ENCODE data around the gene SH2D3C. TPM values are rescaled to one million over a fixed set of nuclear protein-coding genes. Genes with fewer than 3 reads are reported as not detected.

SH2D3C gene
- total and polyA plus RNA-seq, 9 of the 15 experiments (the other 6 are each of a cell fraction or from before 2014, with no cell fraction given), result 0.03 to 1.2 (median 0.22) TPM; not detected in 1

DNA sequence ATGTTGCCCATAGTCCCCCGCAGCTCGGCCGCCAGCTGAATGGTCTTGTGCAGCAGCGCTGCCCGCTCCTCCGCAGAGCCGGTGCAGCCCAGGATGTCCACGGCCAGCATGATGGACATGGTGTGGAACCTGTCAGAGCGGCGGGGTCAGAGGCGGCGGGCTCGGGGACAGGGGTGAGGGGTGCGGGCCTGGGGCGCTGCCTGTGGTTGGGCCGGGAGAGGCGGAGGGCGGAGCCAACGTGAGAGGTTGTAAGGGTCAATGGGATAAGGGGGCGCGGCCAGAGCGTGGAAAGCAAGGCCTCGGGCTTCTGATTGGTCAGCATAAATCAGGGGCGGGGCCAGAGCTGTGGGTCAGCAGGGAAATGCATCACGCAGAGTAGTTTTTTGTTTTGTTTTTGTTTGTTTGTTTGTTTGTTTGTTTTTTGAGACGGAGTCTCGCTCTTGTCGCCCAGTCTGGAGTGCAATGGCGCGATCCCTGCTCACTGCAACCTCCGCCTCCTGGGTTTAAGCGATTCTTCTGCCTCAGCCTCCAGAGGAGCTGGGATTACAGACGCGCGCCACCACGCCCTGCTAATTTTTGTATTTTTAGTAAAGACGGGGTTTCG lies 36.5 kb downstream of the SH2D3C start:
- peak overlapping the region; percentile 30 for H2AFZ ChIP-seq (ENCODE audit: low read depth, low read length)
- H3K4me3 ChIP-seq, result peak overlapping the region; percentile 37
- H3K79me2 ChIP-seq (ENCODE audit: control insufficient read depth, insufficient read depth, low read length), result no peaks in the 10 kb centered on the region
- FAIRE-seq, result peak; percentile 82
- peak overlapping the region; percentile 74 for H3K4me2 ChIP-seq (ENCODE audit: insufficient read depth, low read length)
- no TSS peak for BruUV-seq (replicated peaks)
- in situ Hi-C loops (cut with MboI) (no loop called here), intact Hi-C loops (cut with micrococcal nuclease) (no loop called here)
- peaks cover under 1 to 2% of the 10 kb centered on the region in 2 experiments; a peak in 3 of 5 replicates for H3K27me3 ChIP-seq (ENCODE audit: control insufficient read depth in 2 of 2, insufficient read depth in 2 of 2, low read length in 2 of 2)
- WGBS (ENCODE audit: insufficient coverage, low coverage, missing lambda C conversion rate), result 20% methylated on average over 27 of the region's 38 CpGs
- no peaks in the 10 kb centered on the region; the same call in 1 of the 2 replicates for H4K20me1 ChIP-seq (replicated peaks; ENCODE audit: control insufficient read depth, insufficient read depth, low read length)
- ChIA-PET POLR2A (interaction anchor here (0.5 to 1.5 kb wide), 7 partner anchors 9 to 212 kb away, joined by 3 to 5 read pairs (median 3); no protein-coding TSS in a partner anchor), CTCF (ENCODE audit: low intra/inter-chr PET ratio) (interaction anchor here (0.5 kb wide), 1 partner anchor 386 kb away, joined by 3 read pairs; no protein-coding TSS in a partner anchor)
- H3K27ac ChIP-seq (ENCODE audit: extremely low read depth, low read depth, low read length), result no peak overlapping the region
- no peaks in the 10 kb centered on the region for H3K9me3 ChIP-seq (replicated peaks; ENCODE audit: control insufficient read depth, insufficient read depth, low read depth, low read length)
- no peaks in the 10 kb centered on the region for H3K9me1 ChIP-seq (ENCODE audit: control insufficient read depth, insufficient read depth, low read length)
- peak; percentile 93 for ATAC-seq
- peak overlapping the region in 1 of 2 experiments; percentile 70; a peak in 1 of 4 replicates for H3K9ac ChIP-seq (ENCODE audit: insufficient read depth in 1 of 2, low read depth in 2 of 2, low read length in 2 of 2)
- H3K36me3 ChIP-seq (ENCODE audit: control insufficient read depth, insufficient read depth, low read length), result no peaks in the 10 kb centered on the region
- H3K4me1 ChIP-seq (replicated peaks in 1 of 2; ENCODE audit: control insufficient read depth in 2 of 2, insufficient read depth in 2 of 2, low read length in 2 of 2), result peaks cover 15 to 49% of the 10 kb centered on the region in 2 experiments
- DNase-seq (ENCODE audit: extremely low read depth in 1 of 4, low spot score in 3 of 4), result peak; percentile 91 to 94 (median 92)
- TF ChIP-seq STAT5A (IDR thresholded peaks at IDR 0.05; ENCODE audit: borderline replicate concordance, low read length) (no peak), TEAD1 (CRISPR knock-in tag; IDR thresholded peaks at IDR 0.05) (no peak), NR3C1 (CRISPR knock-in tag; IDR thresholded peaks at IDR 0.05) (no peak), DPF2 (IDR thresholded peaks at IDR 0.05) (no peak), KAT7 (CRISPR knock-in tag; IDR thresholded peaks at IDR 0.05; ENCODE audit: borderline replicate concordance) (no peak), TAL1 (IDR thresholded peaks at IDR 0.05) (no peak), PHF20 (IDR thresholded peaks at IDR 0.05; ENCODE audit: partially characterized antibody) (no peak), POLR2H (tag; IDR thresholded peaks at IDR 0.05; ENCODE audit: low read depth) (no peak), ZNF583 (CRISPR knock-in tag; IDR thresholded peaks at IDR 0.05) (no peak), SP1 (CRISPR knock-in tag; IDR thresholded peaks at IDR 0.05) (peak; percentile 24; the same call in 1 of the 2 replicates)
- TF ChIP-seq, protein P1, sequence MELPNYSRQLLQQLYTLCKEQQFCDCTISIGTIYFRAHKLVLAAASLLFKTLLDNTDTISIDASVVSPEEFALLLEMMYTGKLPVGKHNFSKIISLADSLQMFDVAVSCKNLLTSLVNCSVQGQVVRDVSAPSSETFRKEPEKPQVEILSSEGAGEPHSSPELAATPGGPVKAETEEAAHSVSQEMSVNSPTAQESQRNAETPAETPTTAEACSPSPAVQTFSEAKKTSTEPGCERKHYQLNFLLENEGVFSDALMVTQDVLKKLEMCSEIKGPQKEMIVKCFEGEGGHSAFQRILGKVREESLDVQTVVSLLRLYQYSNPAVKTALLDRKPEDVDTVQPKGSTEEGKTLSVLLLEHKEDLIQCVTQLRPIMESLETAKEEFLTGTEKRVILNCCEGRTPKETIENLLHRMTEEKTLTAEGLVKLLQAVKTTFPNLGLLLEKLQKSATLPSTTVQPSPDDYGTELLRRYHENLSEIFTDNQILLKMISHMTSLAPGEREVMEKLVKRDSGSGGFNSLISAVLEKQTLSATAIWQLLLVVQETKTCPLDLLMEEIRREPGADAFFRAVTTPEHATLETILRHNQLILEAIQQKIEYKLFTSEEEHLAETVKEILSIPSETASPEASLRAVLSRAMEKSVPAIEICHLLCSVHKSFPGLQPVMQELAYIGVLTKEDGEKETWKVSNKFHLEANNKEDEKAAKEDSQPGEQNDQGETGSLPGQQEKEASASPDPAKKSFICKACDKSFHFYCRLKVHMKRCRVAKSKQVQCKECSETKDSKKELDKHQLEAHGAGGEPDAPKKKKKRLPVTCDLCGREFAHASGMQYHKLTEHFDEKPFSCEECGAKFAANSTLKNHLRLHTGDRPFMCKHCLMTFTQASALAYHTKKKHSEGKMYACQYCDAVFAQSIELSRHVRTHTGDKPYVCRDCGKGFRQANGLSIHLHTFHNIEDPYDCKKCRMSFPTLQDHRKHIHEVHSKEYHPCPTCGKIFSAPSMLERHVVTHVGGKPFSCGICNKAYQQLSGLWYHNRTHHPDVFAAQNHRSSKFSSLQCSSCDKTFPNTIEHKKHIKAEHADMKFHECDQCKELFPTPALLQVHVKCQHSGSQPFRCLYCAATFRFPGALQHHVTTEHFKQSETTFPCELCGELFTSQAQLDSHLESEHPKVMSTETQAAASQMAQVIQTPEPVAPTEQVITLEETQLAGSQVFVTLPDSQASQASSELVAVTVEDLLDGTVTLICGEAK (IDR thresholded peaks at IDR 0.05), result no peak
- TF ChIP-seq, protein P1 (CRISPR knock-in tag; IDR thresholded peaks at IDR 0.05), result no peak
- TF ChIP-seq, protein P2, sequence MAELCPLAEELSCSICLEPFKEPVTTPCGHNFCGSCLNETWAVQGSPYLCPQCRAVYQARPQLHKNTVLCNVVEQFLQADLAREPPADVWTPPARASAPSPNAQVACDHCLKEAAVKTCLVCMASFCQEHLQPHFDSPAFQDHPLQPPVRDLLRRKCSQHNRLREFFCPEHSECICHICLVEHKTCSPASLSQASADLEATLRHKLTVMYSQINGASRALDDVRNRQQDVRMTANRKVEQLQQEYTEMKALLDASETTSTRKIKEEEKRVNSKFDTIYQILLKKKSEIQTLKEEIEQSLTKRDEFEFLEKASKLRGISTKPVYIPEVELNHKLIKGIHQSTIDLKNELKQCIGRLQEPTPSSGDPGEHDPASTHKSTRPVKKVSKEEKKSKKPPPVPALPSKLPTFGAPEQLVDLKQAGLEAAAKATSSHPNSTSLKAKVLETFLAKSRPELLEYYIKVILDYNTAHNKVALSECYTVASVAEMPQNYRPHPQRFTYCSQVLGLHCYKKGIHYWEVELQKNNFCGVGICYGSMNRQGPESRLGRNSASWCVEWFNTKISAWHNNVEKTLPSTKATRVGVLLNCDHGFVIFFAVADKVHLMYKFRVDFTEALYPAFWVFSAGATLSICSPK (IDR thresholded peaks at IDR 0.05; ENCODE audit: borderline replicate concordance), result peak; percentile 90; the same call in 1 of the 2 replicates

Measured in K562 (cell line).